NAMALWA (cell line): ENCODE measurements around the gene KRTAP12-1.

Experiments used
- DNase-seq: peaks from one replicate; pipeline ENCODE4 v3.0.0-alpha.2; 2015; ENCODE audit warnings: low spot score

The KRTAP12-1 gene

GRCh38 chr21:44681861-44682579 lies at the start of gene KRTAP12-1:
Gene KRTAP12-1, minus strand, starts transcription at chr21:44682163. Its CDS starts 40 bp downstream, at chr21:44682123.
- DNase-seq, result no peak

GRCh38 chr21:44730951-44731579 lies 49.1 kb upstream of the KRTAP12-1 start:
- no peak for DNase-seq

DNA sequence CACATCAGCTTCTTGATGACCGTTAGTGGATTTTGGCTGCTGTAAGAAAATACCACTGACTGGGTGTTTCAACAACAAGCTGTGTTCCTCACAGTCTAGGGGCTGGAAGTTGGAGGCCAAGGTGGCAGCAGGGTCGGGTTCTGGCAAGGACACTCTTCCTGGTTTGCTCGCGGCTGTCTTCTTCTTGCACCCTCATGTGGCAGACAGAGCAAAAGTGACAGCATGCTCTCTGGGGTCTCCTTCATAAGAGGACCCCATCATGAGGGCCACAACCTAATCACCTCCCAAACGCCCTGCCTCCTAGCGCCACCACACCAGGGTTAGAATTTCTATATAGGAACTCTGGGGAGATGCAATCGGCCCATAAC lies 48.0 kb upstream of the KRTAP12-1 start:
- no peak for DNase-seq

DNA sequence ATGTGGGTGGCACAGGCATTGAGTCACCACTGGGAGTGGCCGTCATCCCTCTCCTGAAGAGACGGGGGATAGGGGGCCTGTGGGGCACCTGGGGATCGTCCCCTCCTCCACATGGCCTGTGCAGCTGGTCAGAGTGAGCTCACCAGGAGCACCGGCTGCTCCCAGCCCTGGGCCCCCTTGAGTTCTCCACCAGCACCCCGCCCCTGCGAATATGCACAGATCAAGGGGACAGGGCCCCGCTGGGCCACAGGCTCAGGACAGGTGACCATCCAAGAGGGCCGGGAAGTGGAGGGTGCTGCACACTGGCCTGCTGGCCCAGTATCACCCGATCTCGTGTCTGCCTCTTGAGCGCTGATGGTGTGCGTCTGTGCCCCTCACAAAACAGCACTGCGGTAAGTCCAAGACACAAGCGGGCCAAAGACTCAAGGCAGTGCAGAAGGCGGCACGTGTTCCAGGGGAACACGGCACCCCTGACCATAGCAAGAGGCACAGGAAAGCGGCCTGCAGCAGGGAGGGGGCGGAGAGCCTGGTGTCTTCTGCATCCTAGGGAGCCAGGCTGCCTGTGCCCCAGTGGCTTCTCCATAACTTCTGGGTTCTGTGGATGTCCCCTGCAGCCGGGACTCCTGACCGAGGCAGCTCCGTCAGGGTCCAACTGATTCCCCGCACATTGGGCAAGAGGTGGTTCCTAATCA lies 47.5 kb upstream of the KRTAP12-1 start:
- no peak for DNase-seq

DNA sequence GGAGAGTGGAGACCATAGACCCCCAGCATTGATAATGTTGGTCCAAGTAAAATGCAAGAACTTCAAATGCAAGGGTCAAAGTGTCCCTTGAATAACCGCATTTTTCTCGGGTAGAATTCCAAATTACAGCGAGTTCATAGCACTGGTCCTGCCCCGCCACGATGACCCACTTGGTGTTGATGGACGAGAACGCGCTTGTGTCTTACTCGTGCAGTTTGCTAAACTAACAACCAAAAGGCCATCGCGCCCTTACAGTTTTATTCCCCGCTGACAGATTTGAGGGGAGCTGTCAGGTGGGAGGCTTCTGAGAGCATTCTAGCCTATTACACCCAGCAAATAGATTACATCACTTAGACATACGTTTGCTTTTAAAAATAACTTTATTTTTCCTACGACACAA lies 46.8 kb upstream of the KRTAP12-1 start:
- DNase-seq, result no peak

DNA sequence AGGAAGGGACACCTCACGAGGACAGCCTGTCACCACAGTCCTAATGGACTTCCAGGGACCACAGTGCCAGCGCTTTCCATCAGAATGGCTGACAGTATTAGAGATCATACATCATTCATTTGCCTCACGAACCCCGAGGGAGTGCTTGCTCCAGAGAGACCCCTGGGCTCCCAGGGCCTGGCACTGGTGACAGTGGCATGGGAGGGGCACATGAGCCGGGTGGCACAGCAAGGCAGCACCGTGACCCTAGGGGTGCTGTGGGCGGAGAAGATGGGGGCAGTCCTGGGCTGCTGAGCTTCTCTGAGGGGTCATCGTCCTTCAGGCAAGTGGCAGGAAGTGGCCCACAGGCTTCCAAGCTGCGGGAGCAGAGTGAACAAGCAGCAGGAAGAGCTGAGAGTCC lies 45.8 kb upstream of the KRTAP12-1 start:
- DNase-seq, result no peak

- DNase-seq, result no peak
These were observed 45.4 kb upstream of the KRTAP12-1 start for GRCh38 chr21:44727321-44727720.

- DNase-seq, result no peak
These were observed 44.9 kb upstream of the KRTAP12-1 start for GRCh38 chr21:44726826-44727225.

- no peak for DNase-seq
These were observed 43.0 kb upstream of the KRTAP12-1 start for GRCh38 chr21:44724926-44725325.

- no peak for DNase-seq
These were observed 42.2 kb upstream of the KRTAP12-1 start for GRCh38 chr21:44724196-44724595.

- no peak for DNase-seq
These were observed 41.5 kb upstream of the KRTAP12-1 start for GRCh38 chr21:44723177-44724131.

- no peak for DNase-seq
These were observed 40.8 kb upstream of the KRTAP12-1 start for GRCh38 chr21:44722731-44723130.

DNA sequence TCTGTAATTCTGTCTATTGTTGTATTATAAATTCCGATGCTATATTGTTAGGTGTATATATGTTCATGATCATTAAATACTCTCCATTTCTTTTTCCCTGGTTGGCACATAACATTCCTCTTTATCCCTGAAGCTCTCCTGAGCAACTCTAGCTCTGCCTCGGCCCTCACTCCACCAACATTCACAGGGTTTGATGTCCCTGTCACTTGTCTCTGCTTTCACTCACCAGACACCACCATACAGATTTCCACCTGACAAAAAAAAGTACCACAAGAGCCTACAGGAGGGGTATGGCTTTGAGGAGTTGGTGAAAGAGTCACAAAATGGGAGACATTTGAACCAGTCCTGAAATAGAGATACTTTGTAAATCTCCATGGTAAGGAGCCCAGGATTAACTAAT lies 38.2 kb upstream of the KRTAP12-1 start:
- DNase-seq, result no peak

- DNase-seq, result no peak
These were observed 36.6 kb upstream of the KRTAP12-1 start for GRCh38 chr21:44718571-44718970.

- DNase-seq, result no peak
These were observed 36.1 kb upstream of the KRTAP12-1 start for GRCh38 chr21:44718093-44718492.

DNA sequence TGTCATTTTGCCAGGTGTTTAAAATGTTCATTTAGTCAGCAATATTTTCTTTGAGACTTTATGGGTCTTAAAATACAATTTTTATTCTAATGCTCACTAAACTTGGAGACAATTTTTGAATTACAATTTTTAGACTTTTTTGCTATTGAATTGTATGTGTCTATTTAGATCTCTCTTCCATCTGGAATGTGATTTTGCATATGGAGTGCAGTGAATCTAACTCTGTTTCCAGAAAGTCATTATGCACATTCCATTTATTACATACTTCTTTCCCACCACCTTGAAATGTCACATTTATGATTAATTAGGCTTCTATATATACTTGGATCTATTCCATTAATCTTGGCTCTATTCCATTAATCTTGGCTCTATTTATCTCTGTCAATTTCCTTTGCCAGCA lies 35.0 kb upstream of the KRTAP12-1 start:
- no peak for DNase-seq

GRCh38 chr21:44714905-44715304 lies 32.9 kb upstream of the KRTAP12-1 start:
- no peak for DNase-seq

DNA sequence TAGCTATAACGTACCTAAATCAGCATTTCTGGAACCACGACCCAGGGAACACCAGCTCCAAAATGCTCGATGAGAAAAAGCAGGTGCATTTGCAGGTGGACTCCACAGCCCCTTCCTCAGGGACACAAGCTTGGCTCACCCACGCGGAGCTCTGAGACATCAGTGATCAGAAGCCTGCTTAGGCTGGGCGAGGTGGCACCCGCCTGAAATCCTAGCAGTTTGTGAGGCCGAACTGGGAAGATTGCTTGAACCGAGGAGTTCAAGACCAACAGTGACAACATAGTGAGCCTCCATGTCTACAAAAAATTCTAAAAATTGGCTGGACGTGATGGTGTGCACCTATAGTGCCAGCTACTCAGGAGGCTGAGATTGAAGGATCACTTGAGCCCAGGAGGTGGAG lies 31.9 kb upstream of the KRTAP12-1 start:
- no peak for DNase-seq

DNA sequence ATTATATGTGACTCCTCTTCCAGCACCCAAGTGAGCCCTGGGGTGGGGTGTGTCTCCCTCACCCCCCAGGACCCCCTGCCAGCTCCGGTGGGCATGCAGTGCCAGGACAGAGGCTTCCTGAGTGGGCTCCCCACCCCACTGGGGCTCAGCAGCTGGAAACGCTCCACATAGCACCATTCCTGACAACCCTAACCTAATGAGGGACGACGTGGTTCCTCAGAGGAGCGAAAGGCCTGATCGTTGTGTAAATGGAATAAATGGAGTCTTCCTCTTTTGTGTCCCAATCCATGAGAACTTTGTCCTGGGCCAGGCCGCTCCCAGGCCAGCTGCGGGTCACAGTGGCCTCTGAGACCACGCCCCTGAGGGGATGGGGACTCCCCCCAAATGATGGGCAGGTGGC lies 31.2 kb upstream of the KRTAP12-1 start:
- no peak for DNase-seq

DNA sequence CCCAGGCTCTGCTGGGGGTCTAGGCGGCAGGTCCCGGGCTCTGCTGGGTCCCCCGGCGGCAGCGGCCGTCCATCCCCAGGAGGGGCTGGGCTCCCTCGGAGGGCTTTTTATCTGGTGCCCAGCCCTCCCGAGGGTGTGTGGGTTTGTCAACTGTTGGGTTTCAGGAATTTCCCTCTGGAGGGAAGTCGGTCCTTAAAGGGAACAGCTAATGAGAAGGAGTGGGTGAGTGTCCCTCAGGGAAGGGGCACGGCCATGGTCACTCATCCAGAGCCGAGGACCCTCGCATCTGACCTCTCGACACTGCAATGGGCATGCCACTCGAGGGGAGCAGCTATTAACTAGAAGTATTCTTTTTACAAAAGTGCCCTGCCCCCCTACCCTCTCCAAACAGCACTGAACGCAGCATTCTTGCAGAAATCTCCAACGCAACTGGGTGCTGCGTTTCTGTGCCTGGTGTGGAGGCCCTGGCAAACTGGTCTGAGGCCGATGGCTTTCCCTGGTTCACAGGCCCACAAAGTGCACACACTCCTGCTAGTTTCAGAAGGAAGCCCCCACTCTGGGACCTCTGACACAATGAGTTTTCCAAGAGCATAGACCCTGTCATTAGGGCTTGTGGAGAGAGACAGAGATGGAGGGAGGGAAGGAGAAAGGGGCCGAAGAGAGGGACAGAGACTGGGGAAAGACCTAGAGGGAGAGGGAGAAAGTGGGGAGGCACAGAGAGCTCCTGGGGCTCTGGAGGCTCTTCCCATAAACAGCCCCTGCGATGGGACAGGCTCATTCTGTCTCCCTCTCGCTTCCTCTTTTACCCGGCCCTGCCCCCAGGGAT lies 30.5 kb upstream of the KRTAP12-1 start:
- no peak for DNase-seq
